ENCODE results near the gene KIAA0825. TPM values are rescaled to one million over a fixed set of nuclear protein-coding genes. Genes with fewer than 3 reads are reported as not detected.

Gene KIAA0825
- total RNA-seq, 1 experiment from 2014 or later = 1.6 TPM

DNA sequence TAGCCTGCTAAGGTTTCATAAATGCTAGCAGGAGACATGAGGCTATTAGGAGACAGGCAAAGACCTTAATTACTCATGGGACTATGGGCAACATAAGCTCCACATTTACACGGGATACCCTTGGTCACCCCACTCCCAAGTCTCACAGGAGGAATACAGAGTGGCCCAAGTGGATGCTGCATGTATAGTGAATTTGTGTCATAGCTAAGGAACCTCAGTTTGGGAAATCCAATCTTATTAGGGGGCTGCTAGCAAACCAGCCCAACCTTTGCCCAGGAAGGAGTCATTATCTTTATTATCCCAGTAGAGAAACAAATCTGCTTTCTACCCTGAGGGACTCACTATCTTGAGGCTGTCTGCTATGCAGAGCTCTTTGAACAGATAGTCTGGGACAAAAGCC is 405.9 kb downstream of the KIAA0825 start:
- intact Hi-C loops (cut with micrococcal nuclease; ENCODE audit: unreplicated experiment) (no loop called here), in situ Hi-C loops (cut with HindIII; ENCODE audit: low pct_unique_long_range_greater_than_20kb, low sequenced_read_pairs) (no loop called here)
- CTCF ChIA-PET = no interaction called here
- Histone ChIP-seq H3K9me3 (ENCODE audit: control insufficient read depth, insufficient read depth, low read depth, low read length) (no peaks in the 10 kb centered on the region), H3K4me3 (ENCODE audit: low read depth in 2 of 2, low read length in 2 of 2) (no peak overlapping the region), H3K4me1 (ENCODE audit: control insufficient read depth, insufficient read depth, low read length) (no peaks in the 10 kb centered on the region), H3K27ac (ENCODE audit: low read length) (no peak overlapping the region), H3K27me3 (ENCODE audit: control insufficient read depth, insufficient read depth, low read length) (no peaks in the 10 kb centered on the region; the same call in 1 of the 2 replicates), H3K36me3 (ENCODE audit: control insufficient read depth, insufficient read depth, low read length) (no peaks in the 10 kb centered on the region)
- TF ChIP-seq, protein P1, sequence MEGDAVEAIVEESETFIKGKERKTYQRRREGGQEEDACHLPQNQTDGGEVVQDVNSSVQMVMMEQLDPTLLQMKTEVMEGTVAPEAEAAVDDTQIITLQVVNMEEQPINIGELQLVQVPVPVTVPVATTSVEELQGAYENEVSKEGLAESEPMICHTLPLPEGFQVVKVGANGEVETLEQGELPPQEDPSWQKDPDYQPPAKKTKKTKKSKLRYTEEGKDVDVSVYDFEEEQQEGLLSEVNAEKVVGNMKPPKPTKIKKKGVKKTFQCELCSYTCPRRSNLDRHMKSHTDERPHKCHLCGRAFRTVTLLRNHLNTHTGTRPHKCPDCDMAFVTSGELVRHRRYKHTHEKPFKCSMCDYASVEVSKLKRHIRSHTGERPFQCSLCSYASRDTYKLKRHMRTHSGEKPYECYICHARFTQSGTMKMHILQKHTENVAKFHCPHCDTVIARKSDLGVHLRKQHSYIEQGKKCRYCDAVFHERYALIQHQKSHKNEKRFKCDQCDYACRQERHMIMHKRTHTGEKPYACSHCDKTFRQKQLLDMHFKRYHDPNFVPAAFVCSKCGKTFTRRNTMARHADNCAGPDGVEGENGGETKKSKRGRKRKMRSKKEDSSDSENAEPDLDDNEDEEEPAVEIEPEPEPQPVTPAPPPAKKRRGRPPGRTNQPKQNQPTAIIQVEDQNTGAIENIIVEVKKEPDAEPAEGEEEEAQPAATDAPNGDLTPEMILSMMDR (IDR thresholded peaks at IDR 0.05) = no peak
- TF ChIP-seq TCF7L2 (IDR thresholded peaks at IDR 0.05; ENCODE audit: low read depth, low read length) (no peak), SIN3A (IDR thresholded peaks at IDR 0.05; ENCODE audit: borderline replicate concordance, insufficient read depth, low read depth, low read length) (no peak), POLR2AphosphoS5 (IDR thresholded peaks at IDR 0.05; ENCODE audit: low read depth, low read length) (no peak)
- TF ChIP-seq, protein P2, sequence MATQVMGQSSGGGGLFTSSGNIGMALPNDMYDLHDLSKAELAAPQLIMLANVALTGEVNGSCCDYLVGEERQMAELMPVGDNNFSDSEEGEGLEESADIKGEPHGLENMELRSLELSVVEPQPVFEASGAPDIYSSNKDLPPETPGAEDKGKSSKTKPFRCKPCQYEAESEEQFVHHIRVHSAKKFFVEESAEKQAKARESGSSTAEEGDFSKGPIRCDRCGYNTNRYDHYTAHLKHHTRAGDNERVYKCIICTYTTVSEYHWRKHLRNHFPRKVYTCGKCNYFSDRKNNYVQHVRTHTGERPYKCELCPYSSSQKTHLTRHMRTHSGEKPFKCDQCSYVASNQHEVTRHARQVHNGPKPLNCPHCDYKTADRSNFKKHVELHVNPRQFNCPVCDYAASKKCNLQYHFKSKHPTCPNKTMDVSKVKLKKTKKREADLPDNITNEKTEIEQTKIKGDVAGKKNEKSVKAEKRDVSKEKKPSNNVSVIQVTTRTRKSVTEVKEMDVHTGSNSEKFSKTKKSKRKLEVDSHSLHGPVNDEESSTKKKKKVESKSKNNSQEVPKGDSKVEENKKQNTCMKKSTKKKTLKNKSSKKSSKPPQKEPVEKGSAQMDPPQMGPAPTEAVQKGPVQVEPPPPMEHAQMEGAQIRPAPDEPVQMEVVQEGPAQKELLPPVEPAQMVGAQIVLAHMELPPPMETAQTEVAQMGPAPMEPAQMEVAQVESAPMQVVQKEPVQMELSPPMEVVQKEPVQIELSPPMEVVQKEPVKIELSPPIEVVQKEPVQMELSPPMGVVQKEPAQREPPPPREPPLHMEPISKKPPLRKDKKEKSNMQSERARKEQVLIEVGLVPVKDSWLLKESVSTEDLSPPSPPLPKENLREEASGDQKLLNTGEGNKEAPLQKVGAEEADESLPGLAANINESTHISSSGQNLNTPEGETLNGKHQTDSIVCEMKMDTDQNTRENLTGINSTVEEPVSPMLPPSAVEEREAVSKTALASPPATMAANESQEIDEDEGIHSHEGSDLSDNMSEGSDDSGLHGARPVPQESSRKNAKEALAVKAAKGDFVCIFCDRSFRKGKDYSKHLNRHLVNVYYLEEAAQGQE (IDR thresholded peaks at IDR 0.05; ENCODE audit: insufficient read depth in 1 of 2, low read depth in 2 of 2, low read length in 1 of 2) = no peak
- POLR2A ChIA-PET = no interaction called here
- ATAC-seq = no peak
- no TSS peak for BruUV-seq (replicated peaks)
- no peak for DNase-seq (ENCODE audit: low read depth, low spot score)

DNA sequence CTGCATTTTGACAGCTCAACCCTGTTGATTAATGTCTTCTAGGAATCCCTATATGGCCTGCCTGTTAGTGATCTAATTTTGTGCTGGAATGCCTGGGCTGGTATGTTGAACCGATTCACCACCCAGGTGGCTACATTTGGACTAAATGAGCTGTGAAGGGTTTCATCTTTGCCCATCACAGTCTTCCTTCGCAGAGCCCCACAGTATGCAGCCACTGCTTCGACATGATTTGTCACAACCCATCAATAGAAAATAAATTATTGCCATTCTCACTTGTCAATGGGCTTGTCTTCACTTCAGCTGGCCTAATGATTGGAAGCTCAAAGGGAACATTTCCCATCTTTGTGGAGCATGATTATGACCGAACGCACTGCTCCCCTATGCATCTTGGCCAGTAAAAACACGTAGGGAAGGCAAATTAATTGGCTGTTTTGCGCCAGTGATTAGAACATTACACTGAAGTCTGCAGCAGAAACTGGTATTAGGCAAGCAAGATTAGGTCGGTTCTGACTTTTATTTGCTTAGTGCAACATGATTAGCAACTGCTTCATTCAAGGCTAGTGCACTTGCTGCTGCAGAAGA is 408.5 kb downstream of the KIAA0825 start:
- ChIA-PET POLR2A (no interaction called here), CTCF (no interaction called here)
- in situ Hi-C loops (cut with HindIII; ENCODE audit: low pct_unique_long_range_greater_than_20kb, low sequenced_read_pairs) (no loop called here), intact Hi-C loops (cut with micrococcal nuclease; ENCODE audit: unreplicated experiment) (no loop called here)
- ATAC-seq (no peak), DNase-seq (ENCODE audit: low read depth, low spot score) (no peak)
- Histone ChIP-seq H3K4me3 (ENCODE audit: low read depth in 2 of 2, low read length in 2 of 2) (no peak overlapping the region), H3K9me3 (ENCODE audit: control insufficient read depth, insufficient read depth, low read depth, low read length) (no peaks in the 10 kb centered on the region), H3K4me1 (ENCODE audit: control insufficient read depth, insufficient read depth, low read length) (no peaks in the 10 kb centered on the region), H3K27me3 (ENCODE audit: control insufficient read depth, insufficient read depth, low read length) (peaks cover 6% of the 10 kb centered on the region; the same call in 1 of the 2 replicates), H3K27ac (ENCODE audit: low read length) (no peak overlapping the region), H3K36me3 (ENCODE audit: control insufficient read depth, insufficient read depth, low read length) (no peaks in the 10 kb centered on the region)
- TF ChIP-seq, protein P2 (IDR thresholded peaks at IDR 0.05; ENCODE audit: insufficient read depth in 1 of 2, low read depth in 2 of 2, low read length in 1 of 2) = no peak
- TF ChIP-seq, protein P1 (IDR thresholded peaks at IDR 0.05) = no peak
- BruUV-seq (replicated peaks) = no TSS peak

All from Panc1 (cell line).